ENCODE data around the gene LPAR1.

- TF ChIP-seq CTCF (IDR thresholded peaks at IDR 0.05 in 8 of 11, conservative IDR thresholded peaks at IDR 0.05 in 3 of 11) (no peak), POLR2AphosphoS5 (IDR thresholded peaks at IDR 0.05) (no peak), POLR2A (IDR thresholded peaks at IDR 0.05) (no peak)
Observed at GRCh38 chr9:110996436-110997220, 41.6 kb downstream of the LPAR1 start.
